Activated CD4-positive, CD25-positive, alpha-beta regulatory T cell treated with anti-CD3 and anti-CD28 coated beads, Interleukin-2, amount 50 U/mL, for 16 hours (primary cell): ENCODE measurements around the gene FER.

Source experiments
- DNase-seq: peaks from one replicate; pipeline ENCODE4 v3.0.0-alpha.2; 2020; ENCODE audit warnings: low read depth, low spot score

Gene FER

GRCh38 chr5:109242518-109242917, 494.8 kb downstream of the FER start:
- no peak for DNase-seq

DNA sequence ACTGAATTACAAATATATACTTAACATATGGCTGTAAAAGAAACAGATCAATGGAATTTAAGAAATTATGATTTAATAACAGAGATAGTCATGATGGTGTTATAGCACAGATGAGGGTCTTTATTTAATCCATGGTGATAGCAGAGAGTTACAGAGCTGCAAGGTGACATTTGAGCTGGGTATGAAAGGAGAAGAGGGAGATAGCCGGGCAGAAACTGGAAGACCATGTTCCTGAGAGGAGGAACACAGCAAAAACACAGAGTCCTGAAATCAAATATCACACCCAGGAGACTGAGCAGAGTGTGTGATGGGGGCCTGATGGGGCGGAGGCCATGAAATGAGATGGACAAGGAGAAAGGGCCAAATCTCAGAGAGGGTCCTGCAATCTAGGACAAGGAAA, 498.7 kb downstream of the FER start:
- no peak for DNase-seq
